Right lobe of liver (tissue), 6 donors: Measurements from ENCODE around the gene USP17L13. TPM values are rescaled to one million over a fixed set of nuclear protein-coding genes. Genes with fewer than 3 reads are reported as not detected.
"Not testable (repeated sequence)": the region's sequence is repeated elsewhere in the genome, so short reads cannot be mapped to it uniquely, and the experiment has no call there.

Source experiments
- ATAC-seq, 4 donors: fragments of 200-7000 bp; cut with Tn5 transposase; one replicate each; pipeline ENCODE4 v1.9.1; 2020; ENCODE audit warnings: mild to moderate bottlenecking in 4 of 4, moderate library complexity in 4 of 4
- DNase-seq, 3 donors: peaks; one replicate each; pipeline ENCODE4 v3.0.0-alpha.2; 2020
- H3K27ac ChIP-seq, 3 donors: fragments of 200-600 bp; one replicate each; pipeline ENCODE4 v1.8.0; 2022
- H3K27me3 ChIP-seq, 2 donors: fragments of 200-600 bp; one replicate each; pipeline ENCODE4 v1.8.0; 2022
- H3K36me3 ChIP-seq, 4 donors: fragments of 200-600 bp; sonication (generic) in 1 of 4; one replicate each; pipeline versions ENCODE4 v1.5.1 to v1.8.0; 2017 to 2022; ENCODE audit warnings: control low read depth in 1 of 4
- H3K4me1 ChIP-seq, 4 donors: fragments of 200-600 bp; sonication (generic) in 1 of 4; one replicate each; pipeline versions ENCODE4 v1.5.1 to v1.8.0; 2017 to 2022; ENCODE audit warnings: control low read depth in 1 of 4
- H3K4me3 ChIP-seq, 3 donors: fragments of 200-600 bp; one replicate each; pipeline ENCODE4 v1.8.0; 2022
- H3K9me3 ChIP-seq, 4 donors: fragments of 200-600 bp; sonication (generic) in 1 of 4; one replicate each; pipeline versions ENCODE4 v1.5.1 to v1.8.0; 2017 to 2022; ENCODE audit warnings: control low read depth in 1 of 4
- WGBS: methylation state at CpG from one replicate; pipeline ENCODE4 v1.1.6; 2018; ENCODE audit warnings: low coverage, low lambda C conversion rate; ENCODE audit not compliant: insufficient coverage; ENCODE audit errors: missing lambda C conversion rate; 5-methylcytosine and 5-hydroxymethylcytosine counted together
- intact Hi-C, 2 donors: fragments of 100-400 bp; cut with DNase I; formaldehyde crosslinking; loops; one replicate each; pipeline versions ENCODE4 v1.11.2 to v1.14.1; 2022
- long read RNA-seq: library from polyadenylated mRNA; unstranded; transcript quantifications from one replicate; pipeline ENCODE4 v2.0.0, GENCODE V29; 2019
- total RNA-seq, 6 experiments: library from RNA; depleted of rRNA in 2 of 6; stranded (reverse); fragments of >200 nt in 2 of 6; fragmentation: NEBNext Ultra II Directional in 3 of 6; extraction: Animal tissue kit (Norgen Biotek cat#: 25700) in 3 of 6; gene quantifications; one replicate each; pipeline versions ENCODE4 v1.1.0 to v1.2.4, GENCODE V29; 2016 to 2023
- donor health status: DM: no; HTN: yes; CAD: no.
- donor health status: DM: no; HTN: no; CAD: no.
- donor health status: DM: no; HTN: no; CAD: no.
- donor health status: DM: no; HTN: yes; CAD: no.
- donor health status: DM: no; HTN: yes; CAD: no.

USP17L13 gene
- not detected for total RNA-seq
- long read RNA-seq, result 0 reads

DNA sequence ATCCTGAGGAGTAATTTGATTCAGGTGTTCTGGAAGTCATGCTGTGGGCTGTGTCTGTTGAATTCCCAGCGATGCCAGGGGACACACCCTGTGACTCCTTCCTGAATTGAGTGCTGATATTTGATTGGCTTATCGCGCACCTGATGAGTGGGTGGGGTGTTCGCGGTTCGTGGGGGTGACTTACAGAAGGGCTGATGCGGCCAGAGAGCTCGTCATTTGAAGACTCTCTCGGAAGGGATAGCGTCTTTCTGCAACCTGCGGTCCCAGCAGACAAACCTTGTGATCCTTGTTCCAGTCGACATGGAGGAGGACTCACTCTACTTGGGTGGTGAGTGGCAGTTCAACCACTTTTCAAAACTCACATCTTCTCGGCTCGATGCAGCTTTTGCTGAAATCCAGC lies at the start of gene USP17L13:
Gene USP17L13, plus strand, starts transcription at position 301 of the 400 bp plus-strand sequence. Its CDS starts 0 bp downstream, at position 301.
- H3K27me3 ChIP-seq, intact Hi-C loops, H3K9me3 ChIP-seq, DNase-seq, ATAC-seq, H3K36me3 ChIP-seq, H3K4me1 ChIP-seq, H3K27ac ChIP-seq, H3K4me3 ChIP-seq: not testable (repeated sequence)
- WGBS, result no CpG with 5 or more reads among the region's 14 CpGs

DNA sequence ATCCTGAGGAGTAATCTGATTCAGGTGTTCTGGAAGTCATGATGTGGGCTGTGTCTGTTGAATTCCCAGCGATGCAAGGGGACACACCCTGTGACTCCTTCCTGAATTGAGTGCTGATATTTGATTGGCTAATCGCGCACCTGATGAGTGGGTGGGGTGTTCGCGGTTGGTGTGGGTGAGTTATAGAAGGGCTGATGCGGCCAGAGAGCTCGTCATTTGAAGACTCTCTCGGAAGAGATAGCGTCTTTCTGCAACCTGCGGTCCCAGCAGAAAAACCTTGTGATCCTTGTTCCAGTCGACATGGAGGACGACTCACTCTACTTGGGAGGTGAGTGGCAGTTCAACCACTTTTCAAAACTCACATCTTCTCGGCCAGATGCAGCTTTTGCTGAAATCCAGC lies 14.3 kb upstream of the USP17L13 start, which contains the start of gene USP17L10:
Gene USP17L10, plus strand, starts transcription at position 301 of the 400 bp plus-strand sequence. Its CDS starts 0 bp downstream, at position 301.
- WGBS, result no CpG with 5 or more reads among the region's 13 CpGs

GRCh38 chr4:9214701-9215100 lies 10.0 kb upstream of the USP17L13 start:
- H3K27ac ChIP-seq, result not testable (repeated sequence)

More for the DNA sequence above, 14.3 kb upstream of the USP17L13 start, which contains the start of gene USP17L10:
- H3K27ac ChIP-seq, H3K4me3 ChIP-seq, DNase-seq, H3K27me3 ChIP-seq, H3K36me3 ChIP-seq, H3K9me3 ChIP-seq, H3K4me1 ChIP-seq, intact Hi-C loops, ATAC-seq: not testable (repeated sequence)

GRCh38 chr4:9215105-9215504 lies 9.6 kb upstream of the USP17L13 start, which contains the start of gene USP17L11:
Gene USP17L11, plus strand, starts transcription at chr4:9215405. Its CDS starts 0 bp downstream, at chr4:9215405.
- no CpG with 5 or more reads among the region's 14 CpGs for WGBS
- H3K9me3 ChIP-seq, H3K4me3 ChIP-seq, DNase-seq, intact Hi-C loops, H3K27me3 ChIP-seq, H3K4me1 ChIP-seq, H3K36me3 ChIP-seq, ATAC-seq, H3K27ac ChIP-seq: not testable (repeated sequence)

More at GRCh38 chr4:9214701-9215100, 10.0 kb upstream of the USP17L13 start:
- H3K9me3 ChIP-seq, intact Hi-C loops, H3K27me3 ChIP-seq, ATAC-seq, H3K4me3 ChIP-seq, H3K4me1 ChIP-seq, H3K36me3 ChIP-seq: not testable (repeated sequence)
- 64% methylated on average over 13 of the region's 14 CpGs for WGBS
- DNase-seq, result peak in 2 of 3 donors; percentile 7 to 17

DNA sequence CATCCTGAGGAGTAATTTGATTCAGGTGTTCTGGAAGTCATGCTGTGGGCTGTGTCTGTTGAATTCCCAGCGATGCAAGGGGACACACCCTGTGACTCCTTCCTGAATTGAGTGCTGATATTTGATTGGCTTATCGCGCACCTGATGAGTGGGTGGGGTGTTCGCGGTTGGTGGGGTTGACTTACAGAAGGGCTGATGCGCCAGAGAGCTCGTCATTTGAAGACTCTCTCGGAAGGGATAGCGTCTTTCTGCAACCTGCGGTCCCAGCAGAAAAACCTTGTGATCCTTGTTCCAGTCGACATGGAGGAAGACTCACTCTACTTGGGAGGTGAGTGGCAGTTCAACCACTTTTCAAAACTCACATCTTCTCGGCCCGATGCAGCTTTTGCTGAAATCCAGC lies 4.8 kb upstream of the USP17L13 start, which contains the start of gene USP17L12:
Gene USP17L12, plus strand, starts transcription at position 301 of the 400 bp plus-strand sequence. Its CDS starts 0 bp downstream, at position 301.
- H3K27ac ChIP-seq, ATAC-seq, H3K9me3 ChIP-seq, H3K27me3 ChIP-seq, intact Hi-C loops, DNase-seq, H3K4me1 ChIP-seq, H3K36me3 ChIP-seq, H3K4me3 ChIP-seq: not testable (repeated sequence)
- no CpG with 5 or more reads among the region's 13 CpGs for WGBS

DNA sequence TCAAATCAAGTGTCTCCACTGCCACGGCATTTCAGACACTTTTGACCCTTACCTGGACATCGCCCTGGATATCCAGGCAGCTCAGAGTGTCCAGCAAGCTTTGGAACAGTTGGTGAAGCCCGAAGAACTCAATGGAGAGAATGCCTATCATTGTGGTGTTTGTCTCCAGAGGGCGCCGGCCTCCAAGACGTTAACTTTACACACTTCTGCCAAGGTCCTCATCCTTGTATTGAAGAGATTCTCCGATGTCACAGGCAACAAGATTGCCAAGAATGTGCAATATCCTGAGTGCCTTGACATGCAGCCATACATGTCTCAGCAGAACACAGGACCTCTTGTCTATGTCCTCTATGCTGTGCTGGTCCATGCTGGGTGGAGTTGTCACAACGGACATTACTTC lies 5.6 kb downstream of the USP17L13 start:
- H3K27me3 ChIP-seq, intact Hi-C loops, ATAC-seq, H3K9me3 ChIP-seq, H3K4me3 ChIP-seq, H3K36me3 ChIP-seq, H3K27ac ChIP-seq, H3K4me1 ChIP-seq: not testable (repeated sequence)
- DNase-seq, result peak; percentile 7 to 16 (median 12)
- WGBS, result 70% methylated on average over 5 of the region's 8 CpGs

DNA sequence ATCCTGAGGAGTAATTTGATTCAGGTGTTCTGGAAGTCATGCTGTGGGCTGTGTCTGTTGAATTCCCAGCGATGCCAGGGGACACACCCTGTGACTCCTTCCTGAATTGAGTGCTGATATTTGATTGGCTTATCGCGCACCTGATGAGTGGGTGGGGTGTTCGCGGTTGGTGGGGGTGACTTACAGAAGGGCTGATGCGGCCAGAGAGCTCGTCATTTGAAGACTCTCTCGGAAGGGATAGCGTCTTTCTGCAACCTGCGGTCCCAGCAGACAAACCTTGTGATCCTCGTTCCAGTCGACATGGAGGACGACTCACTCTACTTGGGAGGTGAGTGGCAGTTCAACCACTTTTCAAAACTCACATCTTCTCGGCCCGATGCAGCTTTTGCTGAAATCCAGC lies 9.4 kb downstream of the USP17L13 start, which contains the start of gene USP17L15:
Gene USP17L15, plus strand, starts transcription at position 301 of the 400 bp plus-strand sequence. Its CDS starts 0 bp downstream, at position 301.
- H3K36me3 ChIP-seq, H3K9me3 ChIP-seq, H3K4me3 ChIP-seq, H3K27ac ChIP-seq, H3K27me3 ChIP-seq, DNase-seq, H3K4me1 ChIP-seq, intact Hi-C loops, ATAC-seq: not testable (repeated sequence)
- WGBS, result no CpG with 5 or more reads among the region's 15 CpGs

DNA sequence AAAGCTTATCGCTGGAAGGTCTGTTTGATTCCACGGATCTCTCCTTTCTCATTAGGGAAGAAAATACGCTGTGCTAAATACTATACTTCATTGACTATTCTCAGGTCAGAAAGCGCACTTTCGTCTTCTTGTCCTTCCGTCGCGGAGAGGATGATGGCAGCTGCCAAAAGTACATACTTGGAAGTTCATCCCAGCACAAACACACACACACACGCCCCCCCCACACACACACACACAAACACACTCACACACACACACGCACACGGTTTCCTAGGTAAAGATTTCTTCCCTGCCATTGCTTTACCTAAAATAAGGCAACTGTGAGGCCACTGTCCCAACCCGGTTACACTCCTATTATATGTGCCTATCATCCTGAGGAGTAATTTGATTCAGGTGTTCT lies 13.8 kb downstream of the USP17L13 start:
- ATAC-seq, H3K36me3 ChIP-seq, intact Hi-C loops, H3K4me3 ChIP-seq, H3K27ac ChIP-seq, H3K4me1 ChIP-seq, H3K9me3 ChIP-seq, H3K27me3 ChIP-seq: not testable (repeated sequence)
- WGBS, result 60% methylated on average over 5 of the region's 12 CpGs
- peak in 2 of 3 donors; percentile 24 to 36 for DNase-seq

DNA sequence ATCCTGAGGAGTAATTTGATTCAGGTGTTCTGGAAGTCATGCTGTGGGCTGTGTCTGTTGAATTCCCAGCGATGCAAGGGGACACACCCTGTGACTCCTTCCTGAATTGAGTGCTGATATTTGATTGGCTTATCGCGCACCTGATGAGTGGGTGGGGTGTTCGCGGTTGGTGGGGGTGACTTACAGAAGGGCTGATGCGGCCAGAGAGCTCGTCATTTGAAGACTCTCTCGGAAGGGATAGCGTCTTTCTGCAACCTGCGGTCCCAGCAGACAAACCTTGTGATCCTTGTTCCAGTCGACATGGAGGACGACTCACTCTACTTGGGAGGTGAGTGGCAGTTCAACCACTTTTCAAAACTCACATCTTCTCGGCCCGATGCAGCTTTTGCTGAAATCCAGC lies 18.9 kb downstream of the USP17L13 start, which contains the start of gene USP17L17:
Gene USP17L17, plus strand, starts transcription at position 301 of the 400 bp plus-strand sequence. Its CDS starts 0 bp downstream, at position 301.
- intact Hi-C loops, ATAC-seq, H3K9me3 ChIP-seq, H3K36me3 ChIP-seq, DNase-seq, H3K4me3 ChIP-seq, H3K27me3 ChIP-seq, H3K4me1 ChIP-seq, H3K27ac ChIP-seq: not testable (repeated sequence)
- 77% methylated on average over 13 of the region's 14 CpGs for WGBS

DNA sequence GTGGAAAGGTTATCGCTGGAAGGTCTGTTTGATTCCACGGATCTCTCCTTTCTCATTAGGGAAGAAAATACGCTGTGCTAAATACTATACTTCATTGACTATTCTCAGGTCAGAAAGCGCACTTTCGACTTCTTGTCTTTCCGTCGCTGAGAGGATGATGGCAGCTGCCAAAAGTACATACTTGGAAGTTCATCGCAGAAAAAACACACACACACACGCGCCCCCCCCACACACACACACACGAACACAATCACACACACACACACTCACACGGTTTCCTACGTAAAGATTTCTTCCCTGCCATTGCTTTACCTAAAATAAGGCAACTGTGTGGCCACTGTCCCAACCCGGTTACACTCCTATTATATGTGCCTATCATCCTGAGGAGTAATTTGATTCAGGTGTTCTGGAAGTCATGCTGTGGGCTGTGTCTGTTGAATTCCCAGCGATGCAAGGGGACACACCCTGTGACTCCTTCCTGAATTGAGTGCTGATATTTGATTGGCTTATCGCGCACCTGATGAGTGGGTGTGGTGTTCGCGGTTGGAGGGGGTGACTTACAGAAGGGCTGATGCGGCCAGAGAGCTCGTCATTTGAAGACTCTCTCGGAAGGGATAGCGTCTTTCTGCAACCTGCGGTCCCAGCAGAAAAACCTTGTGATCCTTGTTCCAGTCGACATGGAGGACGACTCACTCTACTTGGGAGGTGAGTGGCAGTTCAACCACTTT lies 23.4 kb downstream of the USP17L13 start, which contains the start of gene USP17L18:
Gene USP17L18, plus strand, starts transcription at position 678 of the 728 bp plus-strand sequence. Its CDS starts 0 bp downstream, at position 678.
- H3K4me1 ChIP-seq, H3K27me3 ChIP-seq, intact Hi-C loops, ATAC-seq, H3K9me3 ChIP-seq, H3K4me3 ChIP-seq, H3K27ac ChIP-seq, H3K36me3 ChIP-seq: not testable (repeated sequence)
- 72% methylated on average over 13 of the region's 26 CpGs for WGBS
- peak; percentile 21 to 52 (median 45) for DNase-seq

DNA sequence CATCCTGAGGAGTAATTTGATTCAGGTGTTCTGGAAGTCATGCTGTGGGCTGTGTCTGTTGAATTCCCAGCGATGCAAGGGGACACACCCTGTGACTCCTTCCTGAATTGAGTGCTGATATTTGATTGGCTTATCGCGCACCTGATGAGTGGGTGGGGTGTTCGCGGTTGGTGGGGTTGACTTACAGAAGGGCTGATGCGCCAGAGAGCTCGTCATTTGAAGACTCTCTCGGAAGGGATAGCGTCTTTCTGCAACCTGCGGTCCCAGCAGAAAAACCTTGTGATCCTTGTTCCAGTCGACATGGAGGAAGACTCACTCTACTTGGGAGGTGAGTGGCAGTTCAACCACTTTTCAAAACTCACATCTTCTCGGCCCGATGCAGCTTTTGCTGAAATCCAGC lies 28.4 kb downstream of the USP17L13 start, which contains the start of gene USP17L19:
Gene USP17L19, plus strand, starts transcription at position 301 of the 400 bp plus-strand sequence. Its CDS starts 0 bp downstream, at position 301.
- H3K9me3 ChIP-seq, DNase-seq, H3K27me3 ChIP-seq, ATAC-seq, intact Hi-C loops, H3K4me3 ChIP-seq, H3K4me1 ChIP-seq, H3K27ac ChIP-seq, H3K36me3 ChIP-seq: not testable (repeated sequence)
- WGBS, result no CpG with 5 or more reads among the region's 13 CpGs
